H1 (cell line): Measurements from ENCODE around the gene FBXL17. TPM values are rescaled to one million over a fixed set of nuclear protein-coding genes. Genes with fewer than 3 reads are reported as not detected.

Source experiments
- CTCF ChIA-PET: fragments of 300-600 bp; sonication (Branson Sonifier 250); formaldehyde crosslinking; loops from one replicate; lab custom pipeline; 2021; ENCODE audit not compliant: partially characterized antibody; lab: Charles Lee
- POLR2A ChIA-PET: fragments of 300-600 bp; sonication (Branson Sonifier 250); formaldehyde crosslinking; loops from one replicate; lab custom pipeline; 2021; ENCODE audit warnings: inconsistent platforms; ENCODE audit not compliant: partially characterized antibody; lab: Charles Lee
- DNase-seq, 2 experiments: peaks; one replicate each; pipeline versions ENCODE4 v3.0.0 to v3.0.0-alpha.2; 2010 to 2022; ENCODE audit warnings: low spot score in 2 of 2, low read depth in 1 of 2, mixed read lengths in 1 of 2
- FAIRE-seq: peaks from 2 replicates; lab custom pipeline; 2011; peaks lifted over from hg19 to GRCh38; lab: Jason Lieb, UNC
- H2AFZ ChIP-seq: 2 replicates; pipeline ENCODE4 v1.8.1; 2012; ENCODE audit warnings: low read length, inconsistent platforms
- H2AK5ac ChIP-seq: 2 replicates; pipeline ENCODE4 v1.6.1; 2013; ENCODE audit warnings: low read depth, low read length
- H2BK120ac ChIP-seq: replicated peaks from 2 replicates; pipeline ENCODE3; 2013; ENCODE audit warnings: low read depth, low read length, inconsistent platforms
- H2BK12ac ChIP-seq: 2 replicates; pipeline ENCODE4 v1.6.1; 2013; ENCODE audit warnings: low read depth, low read length
- H2BK15ac ChIP-seq: 2 replicates; pipeline ENCODE4 v1.6.1; 2013; ENCODE audit warnings: low read length
- H2BK20ac ChIP-seq: 2 replicates; pipeline ENCODE4 v1.6.1; 2013; ENCODE audit warnings: low read length
- H2BK5ac ChIP-seq: 2 replicates; pipeline ENCODE4 v1.6.1; 2013; ENCODE audit warnings: low read depth, low read length
- H3K14ac ChIP-seq: 2 replicates; pipeline ENCODE4 v1.6.1; 2013; ENCODE audit warnings: inconsistent platforms; ENCODE audit not compliant: insufficient read length
- H3K18ac ChIP-seq: 2 replicates; pipeline ENCODE4 v1.6.1; 2013; ENCODE audit warnings: low read length; ENCODE audit errors: extremely low read depth
- H3K23ac ChIP-seq: 2 replicates; pipeline ENCODE4 v1.6.1; 2013; ENCODE audit warnings: inconsistent platforms; ENCODE audit not compliant: insufficient read length
- H3K23me2 ChIP-seq: 2 replicates; pipeline ENCODE4 v1.6.1; 2013; ENCODE audit warnings: low read depth, low read length
- H3K27ac ChIP-seq: 2 replicates; pipeline ENCODE4 v1.6.1; 2011; ENCODE audit warnings: low read depth, low read length, inconsistent platforms
- H3K27me3 ChIP-seq, 4 experiments: replicated peaks in 1 of 4; 1 replicate in 1 of 4; 2 replicates in 3 of 4; pipeline versions ENCODE4 v1.6.1 to v1.8.1; 2011 to 2013; ENCODE audit warnings: low read length in 3 of 4, mild to moderate bottlenecking in 3 of 4, inconsistent platforms in 2 of 4, mixed read lengths in 2 of 4, moderate library complexity in 1 of 4; ENCODE audit not compliant: control insufficient read depth in 3 of 4, insufficient read depth in 3 of 4; ENCODE audit errors: extremely low read depth in 1 of 4
- H3K36me3 ChIP-seq, 4 experiments: 2 replicates each; pipeline versions ENCODE4 v1.6.1 to v1.8.1; 2011 to 2013; ENCODE audit warnings: mild to moderate bottlenecking in 4 of 4, low read length in 3 of 4, moderate library complexity in 2 of 4, control low read depth in 1 of 4, inconsistent platforms in 1 of 4; ENCODE audit not compliant: insufficient read depth in 4 of 4, control insufficient read depth in 2 of 4
- H3K4ac ChIP-seq: replicated peaks from 2 replicates; pipeline ENCODE3; 2013; ENCODE audit warnings: low read length, low read depth, mixed read lengths, inconsistent platforms; ENCODE audit not compliant: insufficient read length
- H3K4me1 ChIP-seq, 4 experiments: replicated peaks in 1 of 4; 1 replicate in 1 of 4; 2 replicates in 3 of 4; pipeline versions ENCODE4 v1.6.1 to v1.8.1; 2011 to 2013; ENCODE audit warnings: low read length in 3 of 4, inconsistent platforms in 2 of 4, mixed read lengths in 1 of 4; ENCODE audit not compliant: insufficient read depth in 4 of 4, control insufficient read depth in 3 of 4
- H3K4me2 ChIP-seq, 2 experiments: 2 replicates each; pipeline versions ENCODE4 v1.6.1 to v1.8.1; 2011 to 2013; ENCODE audit warnings: low read depth in 2 of 2, low read length in 2 of 2, control low read depth in 1 of 2, inconsistent platforms in 1 of 2, mild to moderate bottlenecking in 1 of 2; ENCODE audit not compliant: insufficient read depth in 1 of 2
- H3K4me3 ChIP-seq, 4 experiments: fragments of 200-600, 300-600 bp in 1 of 4; sonication (generic), shearing (Covaris generic), sonication (Bioruptor Twin) in 1 of 4; 2 replicates each; pipeline versions ENCODE4 v1.5.1 to v1.8.1; 2011 to 2016; ENCODE audit warnings: low read length in 4 of 4, low read depth in 3 of 4, control low read depth in 2 of 4, inconsistent platforms in 2 of 4, mild to moderate bottlenecking in 2 of 4, mixed read lengths in 1 of 4, moderate library complexity in 1 of 4; ENCODE audit not compliant: insufficient read depth in 2 of 4; ENCODE audit errors: extremely low read depth in 1 of 4
- H3K56ac ChIP-seq: replicated peaks from 2 replicates; pipeline ENCODE3; 2013; ENCODE audit warnings: low read depth, mild to moderate bottlenecking, mixed read lengths, low read length, inconsistent platforms; ENCODE audit not compliant: insufficient read length
- H3K79me1 ChIP-seq: 2 replicates; pipeline ENCODE4 v1.6.1; 2013; ENCODE audit warnings: low read depth, low read length, control low read depth
- H3K79me2 ChIP-seq, 2 experiments: 2 replicates each; pipeline versions ENCODE4 v1.6.1 to v1.8.1; 2012 to 2013; ENCODE audit warnings: low read length in 2 of 2, mild to moderate bottlenecking in 2 of 2, inconsistent platforms in 1 of 2; ENCODE audit not compliant: insufficient read depth in 2 of 2, control insufficient read depth in 1 of 2
- H3K9ac ChIP-seq, 4 experiments: replicated peaks in 1 of 4; 1 replicate in 1 of 4; 2 replicates in 3 of 4; pipeline versions ENCODE4 v1.6.1 to v1.8.1; 2011 to 2013; ENCODE audit warnings: low read depth in 3 of 4, low read length in 3 of 4, control low read depth in 2 of 4, mild to moderate bottlenecking in 2 of 4, moderate library complexity in 2 of 4, inconsistent platforms in 1 of 4; ENCODE audit errors: extremely low read depth in 1 of 4
- H3K9me3 ChIP-seq, 2 experiments: 2 replicates each; pipeline versions ENCODE4 v1.6.1 to v1.8.1; 2012 to 2013; ENCODE audit warnings: mild to moderate bottlenecking in 2 of 2, moderate library complexity in 2 of 2, control low read depth in 1 of 2, inconsistent platforms in 1 of 2, low read depth in 1 of 2, low read length in 1 of 2, mixed read lengths in 1 of 2; ENCODE audit not compliant: insufficient read depth in 2 of 2
- H4K20me1 ChIP-seq, 2 experiments: replicated peaks in 1 of 2; 2 replicates each; pipeline versions ENCODE3 to v1.8.1; 2011 to 2013; ENCODE audit warnings: inconsistent platforms in 2 of 2, low read length in 2 of 2, mild to moderate bottlenecking in 1 of 2; ENCODE audit not compliant: insufficient read depth in 2 of 2, control insufficient read depth in 1 of 2
- H4K5ac ChIP-seq: 2 replicates; pipeline ENCODE4 v1.6.1; 2013; ENCODE audit warnings: low read length, low read depth, mixed read lengths, inconsistent platforms; ENCODE audit not compliant: insufficient read length
- H4K8ac ChIP-seq: 2 replicates; pipeline ENCODE4 v1.8.0; 2013; ENCODE audit warnings: mild to moderate bottlenecking, moderate library complexity, low read length, inconsistent platforms; ENCODE audit not compliant: insufficient read depth; ENCODE audit errors: extremely low read depth
- H4K91ac ChIP-seq: replicated peaks from 2 replicates; pipeline ENCODE3; 2013; ENCODE audit warnings: low read length, mixed read lengths, inconsistent platforms; ENCODE audit not compliant: insufficient read length
- BCL11A ChIP-seq, 2 experiments: IDR thresholded peaks; one replicate each; pipeline ENCODE4 v1.6.1; 2011; ENCODE audit warnings: low read depth in 2 of 2, low read length in 2 of 2, mild to moderate bottlenecking in 2 of 2
- CBX5 ChIP-seq: fragments of 300-800, 300-1000 bp; sonication (generic); IDR thresholded peaks from 2 replicates; pipeline ENCODE4 v1.7.1; 2016; ENCODE audit warnings: antibody characterized with exemption, low read length, low read depth
- E2F6 ChIP-seq: IDR thresholded peaks from 2 replicates; pipeline ENCODE4 v1.6.1; 2012; ENCODE audit warnings: inconsistent platforms
- EP300 ChIP-seq, 2 experiments: IDR thresholded peaks; 1 replicate in 1 of 2; 2 replicates in 1 of 2; pipeline ENCODE4 v1.6.1; 2011 to 2012; ENCODE audit warnings: low read depth in 2 of 2, low read length in 2 of 2, mild to moderate bottlenecking in 2 of 2, borderline replicate concordance in 1 of 2, inconsistent platforms in 1 of 2, moderate library complexity in 1 of 2
- KDM5A ChIP-seq: fragments of 200-600 bp; IDR thresholded peaks from 2 replicates; pipeline ENCODE4 v1.7.1; 2012; ENCODE audit warnings: mild to moderate bottlenecking, low read length, inconsistent platforms, mixed read lengths
- MAX ChIP-seq: IDR thresholded peaks from 2 replicates; pipeline ENCODE4 v1.6.1; 2012; ENCODE audit warnings: inconsistent platforms
- RAD21 ChIP-seq, 2 experiments: IDR thresholded peaks in 1 of 2; conservative IDR thresholded peaks in 1 of 2; 2 replicates each; pipeline ENCODE4 v1.6.1; 2011; ENCODE audit warnings: low read depth in 2 of 2, low read length in 2 of 2, improper control_type of control experiment in 1 of 2, inconsistent platforms in 1 of 2, mild to moderate bottlenecking in 1 of 2, moderate library complexity in 1 of 2
- RBBP5 ChIP-seq: IDR thresholded peaks from 2 replicates; pipeline ENCODE4 v1.7.1; 2012; ENCODE audit warnings: low read depth, mild to moderate bottlenecking, inconsistent platforms, low read length, moderate library complexity, borderline replicate concordance
- RFX5 ChIP-seq: IDR thresholded peaks from 2 replicates; pipeline ENCODE4 v1.6.1; 2011; ENCODE audit warnings: low read depth, low read length, improper control_type of control experiment, borderline replicate concordance
- SIRT6 ChIP-seq: IDR thresholded peaks from one replicate; pipeline ENCODE4 v1.7.1; 2012; ENCODE audit warnings: low read length, inconsistent platforms
- SP4 ChIP-seq: IDR thresholded peaks from 2 replicates; pipeline ENCODE4 v1.6.1; 2012; ENCODE audit warnings: low read length, inconsistent platforms
- TBP ChIP-seq: IDR thresholded peaks from 2 replicates; pipeline ENCODE4 v1.6.1; 2011; ENCODE audit warnings: low read depth, low read length, improper control_type of control experiment
- TEAD4 ChIP-seq: IDR thresholded peaks from 2 replicates; pipeline ENCODE4 v1.6.1; 2012; ENCODE audit warnings: low read depth, low read length, inconsistent platforms, mixed read lengths
- WGBS, 2 experiments: shearing (Covaris generic) in 1 of 2; methylation state at CpG; one replicate each; pipeline versions ENCODE4 v1.1.6 to v1.1.7; 2013 to 2015; ENCODE audit warnings: low lambda C conversion rate in 2 of 2, mixed read lengths in 2 of 2, inconsistent platforms in 1 of 2, low coverage in 1 of 2, missing lambda C conversion rate in 1 of 2; ENCODE audit not compliant: insufficient replicate concordance in 2 of 2, insufficient coverage in 1 of 2, insufficient read length in 1 of 2; ENCODE audit errors: extremely low coverage in 1 of 2, missing lambda C conversion rate in 1 of 2; 5-methylcytosine and 5-hydroxymethylcytosine counted together
- polyA plus RNA-seq, 7 experiments: library from polyadenylated mRNA; depleted of rRNA in 3 of 7; stranded (reverse) in 5 of 7; unstranded in 2 of 7; fragments of >200 nt in 5 of 7; fragments of 200-250 nt in 2 of 7; gene quantifications; 1 replicate in 5 of 7; 2 replicates in 1 of 7; 4 replicates in 1 of 7; pipeline versions ENCODE4 v1.2.1 to v1.2.3, GENCODE V29; 2011 to 2013; ENCODE audit warnings: missing spikeins in 2 of 7, mixed read lengths in 2 of 7
- total RNA-seq: library from RNA; stranded (reverse); fragmentation: NEBNext Ultra II Directional; extraction: Animal tissue kit (Norgen Biotek cat#: 25700); gene quantifications from 2 replicates; pipeline ENCODE4 v1.2.1, GENCODE V29; 2021

The FBXL17 gene
- total and polyA plus RNA-seq, 2 of the 8 experiments (the other 6 are each of a cell fraction or from before 2014, with no cell fraction given) = 0.35 to 4.3 TPM

DNA sequence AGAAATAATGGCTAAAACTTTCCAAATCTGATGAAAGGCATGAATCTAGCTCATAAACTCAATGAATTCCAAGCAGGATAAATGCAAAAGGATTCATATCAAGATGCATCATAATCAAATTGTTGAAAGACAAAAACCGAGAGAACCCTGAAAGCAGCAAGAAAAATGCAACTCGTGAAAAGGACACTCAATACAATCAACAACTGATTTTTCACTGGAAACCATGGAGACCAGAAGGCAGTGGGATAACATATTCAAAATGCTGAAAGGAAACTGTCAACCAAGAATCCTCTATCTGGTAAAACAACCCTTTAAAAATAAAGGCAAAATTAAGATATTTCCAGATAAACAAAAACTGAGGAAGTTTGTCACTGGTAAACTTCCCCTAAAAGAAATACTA, 9.5 kb downstream of the FBXL17 start:
- Histone ChIP-seq H3K4me3 (no peak overlapping the region), H2AK5ac (no peak overlapping the region), H3K79me1 (no peaks in the 10 kb centered on the region; the same call in 1 of the 2 replicates), H2BK5ac (no peak overlapping the region), H3K79me2 (peaks cover 0 to 2% of the 10 kb centered on the region in 2 experiments; a peak in 1 of 4 replicates), H2BK120ac (no peak overlapping the region), H3K14ac (no peak overlapping the region), H4K91ac (no peak overlapping the region), H3K23me2 (no peaks in the 10 kb centered on the region), H3K4ac (no peak overlapping the region), H2BK15ac (no peak overlapping the region), H3K27me3 (no peaks in the 10 kb centered on the region), H4K5ac (no peak overlapping the region), H3K56ac (no peak overlapping the region), H2BK20ac (no peak overlapping the region), H3K9ac (no peak overlapping the region), H3K9me3 (peaks cover 7 to 14% of the 10 kb centered on the region in 2 experiments), H3K36me3 (peaks cover 0 to 6% (median 0%) of the 10 kb centered on the region in 4 experiments; a peak in 2 of 8 replicates), H3K18ac (no peak overlapping the region), H2BK12ac (no peak overlapping the region), H3K23ac (no peak overlapping the region), H3K4me1 (no peaks in the 10 kb centered on the region), H2AFZ (no peak overlapping the region), H4K8ac (no peak overlapping the region), H4K20me1 (no peaks in the 10 kb centered on the region), H3K27ac (no peak overlapping the region), H3K4me2 (no peak overlapping the region)
- FAIRE-seq (no peak), DNase-seq (no peak)
- 100% methylated on average over 2 of the region's 2 CpGs; no CpG with 5 or more reads in 1 of the 2 experiments for WGBS, 2 experiments
- ChIA-PET POLR2A (no interaction called here), CTCF (no interaction called here)
- no peak for TF ChIP-seq RBBP5
- TF ChIP-seq RFX5 = no peak
- no peak for TF ChIP-seq TBP
- TF ChIP-seq MAX = no peak
- TF ChIP-seq BCL11A (IDR thresholded peaks at IDR 0.05; ENCODE audit: low read depth in 2 of 2, low read length in 2 of 2) = no peak
- TF ChIP-seq KDM5A = no peak
- TF ChIP-seq TEAD4 = no peak
- TF ChIP-seq RAD21 (IDR thresholded peaks at IDR 0.05 in 1 of 2, conservative IDR thresholded peaks at IDR 0.05 in 1 of 2; ENCODE audit: low read depth in 2 of 2, low read length in 2 of 2) = no peak
- TF ChIP-seq SIRT6 = no peak
- TF ChIP-seq E2F6 = no peak
- no peak for TF ChIP-seq EP300 (IDR thresholded peaks at IDR 0.05; ENCODE audit: borderline replicate concordance in 1 of 2, low read depth in 2 of 2, low read length in 2 of 2)
- no peak for TF ChIP-seq SP4
- TF ChIP-seq CBX5 = no peak
